Thyroid gland (tissue), 4 donors: Measurements from ENCODE around the gene MAPK8IP3.

Source experiments
- POLR2A ChIP-seq, 2 donors: fragments of 450-650 bp; IDR thresholded peaks; one replicate each; pipeline ENCODE4 v1.6.1; 2017; ENCODE audit warnings: antibody characterized with exemption in 2 of 2, mild to moderate bottlenecking in 2 of 2, moderate library complexity in 1 of 2
- TF ChIP-seq, protein P1 (sequence below), 6 experiments: fragments of 200-600 bp in 3 of 6; fragments of 450-650 bp in 3 of 6; sonication (generic) in 3 of 6; IDR thresholded peaks; one replicate each; pipeline ENCODE4 v1.5.1; 2016 to 2019; ENCODE audit warnings: antibody characterized with exemption in 6 of 6, mild to moderate bottlenecking in 2 of 6, inconsistent platforms in 1 of 6, moderate library complexity in 1 of 6

- TF ChIP-seq, protein P1, sequence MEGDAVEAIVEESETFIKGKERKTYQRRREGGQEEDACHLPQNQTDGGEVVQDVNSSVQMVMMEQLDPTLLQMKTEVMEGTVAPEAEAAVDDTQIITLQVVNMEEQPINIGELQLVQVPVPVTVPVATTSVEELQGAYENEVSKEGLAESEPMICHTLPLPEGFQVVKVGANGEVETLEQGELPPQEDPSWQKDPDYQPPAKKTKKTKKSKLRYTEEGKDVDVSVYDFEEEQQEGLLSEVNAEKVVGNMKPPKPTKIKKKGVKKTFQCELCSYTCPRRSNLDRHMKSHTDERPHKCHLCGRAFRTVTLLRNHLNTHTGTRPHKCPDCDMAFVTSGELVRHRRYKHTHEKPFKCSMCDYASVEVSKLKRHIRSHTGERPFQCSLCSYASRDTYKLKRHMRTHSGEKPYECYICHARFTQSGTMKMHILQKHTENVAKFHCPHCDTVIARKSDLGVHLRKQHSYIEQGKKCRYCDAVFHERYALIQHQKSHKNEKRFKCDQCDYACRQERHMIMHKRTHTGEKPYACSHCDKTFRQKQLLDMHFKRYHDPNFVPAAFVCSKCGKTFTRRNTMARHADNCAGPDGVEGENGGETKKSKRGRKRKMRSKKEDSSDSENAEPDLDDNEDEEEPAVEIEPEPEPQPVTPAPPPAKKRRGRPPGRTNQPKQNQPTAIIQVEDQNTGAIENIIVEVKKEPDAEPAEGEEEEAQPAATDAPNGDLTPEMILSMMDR (IDR thresholded peaks at IDR 0.05) = no peak
- no peak for TF ChIP-seq POLR2A (IDR thresholded peaks at IDR 0.05)
These were observed 35.6 kb upstream of the MAPK8IP3 start for GRCh38 chr16:1670371-1670770.
